Hematopoietic multipotent progenitor cell treated with erythropoietin and hydrocortisone succinate and interleukin-3 and kit ligand, for 17 days (in vitro differentiated cells): ENCODE measurements around the gene KISS1R.
A peak's percentile ranks its signal among the peaks of the same experiment; 100 is the strongest.
"Not testable (repeated sequence)": the region's sequence is repeated elsewhere in the genome, so short reads cannot be mapped to it uniquely, and the experiment has no call there.

ENCODE experiments used
- DNase-seq: peaks from one replicate; pipeline ENCODE4 v3.0.0-alpha.2; 2015; ENCODE audit warnings: low spot score

The KISS1R gene

GRCh38 chr19:917323-918151, at the start of gene KISS1R:
Gene KISS1R, plus strand, starts transcription at chr19:917333. Its CDS starts 170 bp downstream, at chr19:917503.
- peak; percentile 77 for DNase-seq

GRCh38 chr19:867855-868457, 49.2 kb upstream of the KISS1R start:
- DNase-seq, result no peak

- no peak for DNase-seq
Measured at GRCh38 chr19:868458-869244, 48.5 kb upstream of the KISS1R start.

GRCh38 chr19:869245-870177, 47.6 kb upstream of the KISS1R start:
- DNase-seq, result no peak

- DNase-seq, result no peak
Measured at GRCh38 chr19:870314-870713, 46.8 kb upstream of the KISS1R start.

- no peak for DNase-seq
Measured at GRCh38 chr19:870963-871401, 46.2 kb upstream of the KISS1R start.

- DNase-seq, result no peak
Measured at GRCh38 chr19:871446-872265, 45.5 kb upstream of the KISS1R start.

- DNase-seq, result peak; percentile 74
Measured at GRCh38 chr19:872266-872951, 44.7 kb upstream of the KISS1R start.

GRCh38 chr19:873084-873483, 44.0 kb upstream of the KISS1R start:
- peak; percentile 40 for DNase-seq

GRCh38 chr19:873561-874041, 43.5 kb upstream of the KISS1R start:
- no peak for DNase-seq

GRCh38 chr19:875265-875879, 41.8 kb upstream of the KISS1R start:
- no peak for DNase-seq

GRCh38 chr19:876089-876488, 41.0 kb upstream of the KISS1R start:
- DNase-seq, result no peak

GRCh38 chr19:876780-877314, 40.3 kb upstream of the KISS1R start:
- DNase-seq, result no peak

- DNase-seq, result not testable (repeated sequence)
Measured at GRCh38 chr19:877992-878660, 39.0 kb upstream of the KISS1R start.

- DNase-seq, result not testable (repeated sequence)
Measured at GRCh38 chr19:878751-879561, 38.2 kb upstream of the KISS1R start.

GRCh38 chr19:879711-880438, 37.3 kb upstream of the KISS1R start:
- no peak for DNase-seq
